DMS153 (cell line): ENCODE measurements around the gene TACC2.
"Not testable (repeated sequence)": the region's sequence is repeated elsewhere in the genome, so short reads cannot be mapped to it uniquely, and the experiment has no call there.

Source experiments
- DNase-seq: peaks from one replicate; lab custom pipeline; 2025; lab: John Stamatoyannopoulos, UW

The TACC2 gene

GRCh38 chr10:122194251-122194650 is 205.3 kb downstream of the TACC2 start:
- DNase-seq: no peak

- DNase-seq: no peak
Measured at GRCh38 chr10:122196218-122196617, 207.3 kb downstream of the TACC2 start.

GRCh38 chr10:122197611-122198222 is 208.8 kb downstream of the TACC2 start:
- no peak for DNase-seq

DNA sequence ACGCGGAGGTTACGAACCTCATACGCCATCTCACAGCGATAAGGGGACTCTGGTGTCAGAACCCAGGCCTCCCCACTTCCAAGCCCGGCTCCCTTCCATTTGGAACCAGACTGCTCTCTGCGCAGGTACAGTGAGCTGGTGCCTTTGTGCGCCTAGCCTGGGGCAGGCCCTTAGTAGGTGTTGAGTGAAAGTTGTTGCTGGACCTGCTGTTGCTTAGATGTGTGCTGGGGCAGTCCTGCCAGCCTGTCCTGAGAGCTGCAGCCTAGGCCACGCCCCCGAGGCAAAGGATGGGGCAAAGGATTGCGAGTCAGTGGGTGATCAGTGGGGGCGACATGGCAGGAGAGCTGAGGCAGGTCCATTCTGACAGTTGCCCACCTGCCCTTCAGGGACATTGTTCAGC is 209.7 kb downstream of the TACC2 start:
- no peak for DNase-seq

- no peak for DNase-seq
Measured at GRCh38 chr10:122199070-122199469, 210.1 kb downstream of the TACC2 start.

DNA sequence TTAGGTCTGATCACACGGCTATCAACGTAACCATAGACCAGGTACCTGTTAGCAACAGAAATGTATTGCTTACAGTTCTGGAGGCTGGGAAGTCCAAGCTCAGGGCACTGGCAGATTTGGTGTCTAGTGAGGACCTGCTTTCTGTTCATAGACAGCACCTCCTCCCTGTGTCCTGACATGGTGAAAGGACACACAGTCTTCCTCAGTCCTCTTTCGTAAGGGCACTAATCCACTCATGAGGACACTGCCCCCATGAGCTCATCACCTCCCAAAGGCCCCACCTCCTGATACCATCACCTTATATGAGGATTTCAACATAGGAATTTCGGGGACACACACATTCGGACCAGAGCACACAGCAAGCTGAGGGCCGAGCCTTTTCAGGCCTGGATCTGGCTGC is 210.7 kb downstream of the TACC2 start:
- DNase-seq: no peak

DNA sequence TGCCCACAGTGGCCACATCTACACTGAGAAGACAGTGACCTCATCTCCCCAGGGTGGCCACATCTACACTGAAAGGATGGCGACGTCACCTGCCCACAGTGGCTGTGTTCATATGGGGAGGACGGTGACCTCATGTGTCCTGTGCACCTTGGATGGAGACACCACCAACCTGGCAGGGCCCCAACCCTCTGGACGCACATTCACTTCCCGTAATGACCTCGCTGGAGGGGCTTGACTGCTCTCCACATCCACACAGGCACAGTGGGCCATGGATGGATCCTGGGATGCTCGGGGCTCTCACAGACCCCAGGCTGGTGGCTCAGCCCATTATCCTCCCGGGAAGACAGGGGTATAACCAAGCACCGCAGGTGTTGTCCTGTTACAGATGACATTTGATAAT is 212.4 kb downstream of the TACC2 start:
- no peak for DNase-seq

- not testable (repeated sequence) for DNase-seq
Measured at GRCh38 chr10:122203180-122203579, 214.2 kb downstream of the TACC2 start.

DNA sequence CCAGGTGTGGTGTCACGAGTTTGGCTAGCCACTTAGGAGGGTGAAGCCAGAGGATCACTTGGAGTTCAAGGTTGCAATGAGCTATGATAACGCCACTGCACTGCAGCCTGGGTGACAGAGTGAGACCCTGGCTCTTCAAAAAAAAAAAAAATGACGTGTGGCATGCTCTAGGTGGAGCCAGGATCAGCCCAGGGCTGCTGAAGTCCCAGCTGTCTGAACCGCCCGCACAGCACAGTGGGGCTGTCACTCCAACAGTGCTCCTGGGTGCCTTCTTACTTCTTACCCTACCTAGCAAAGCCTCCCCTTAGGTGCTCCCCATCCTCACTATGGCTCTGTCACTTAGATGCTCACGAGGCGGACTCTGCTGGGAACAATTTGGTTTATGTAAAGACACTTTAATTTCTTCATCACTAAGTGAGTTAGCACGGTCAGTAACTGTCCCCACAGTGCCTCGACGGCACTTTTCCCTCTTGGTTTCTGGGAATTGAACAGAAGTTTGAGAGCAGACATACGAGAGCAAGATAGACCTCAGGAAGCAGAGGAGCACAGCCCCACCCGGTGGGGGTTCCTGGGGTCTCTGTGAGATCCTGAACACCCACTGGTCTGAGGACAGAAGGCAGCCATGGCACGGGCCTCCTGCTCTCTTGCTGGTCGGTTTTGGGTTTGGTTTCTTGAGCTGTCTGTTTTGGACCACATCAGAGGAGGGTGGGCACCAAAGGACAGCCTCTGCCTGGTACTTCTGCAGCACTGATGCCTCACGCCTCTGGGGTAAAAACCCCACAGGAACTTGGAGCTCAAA is 215.9 kb downstream of the TACC2 start:
- no peak for DNase-seq

DNA sequence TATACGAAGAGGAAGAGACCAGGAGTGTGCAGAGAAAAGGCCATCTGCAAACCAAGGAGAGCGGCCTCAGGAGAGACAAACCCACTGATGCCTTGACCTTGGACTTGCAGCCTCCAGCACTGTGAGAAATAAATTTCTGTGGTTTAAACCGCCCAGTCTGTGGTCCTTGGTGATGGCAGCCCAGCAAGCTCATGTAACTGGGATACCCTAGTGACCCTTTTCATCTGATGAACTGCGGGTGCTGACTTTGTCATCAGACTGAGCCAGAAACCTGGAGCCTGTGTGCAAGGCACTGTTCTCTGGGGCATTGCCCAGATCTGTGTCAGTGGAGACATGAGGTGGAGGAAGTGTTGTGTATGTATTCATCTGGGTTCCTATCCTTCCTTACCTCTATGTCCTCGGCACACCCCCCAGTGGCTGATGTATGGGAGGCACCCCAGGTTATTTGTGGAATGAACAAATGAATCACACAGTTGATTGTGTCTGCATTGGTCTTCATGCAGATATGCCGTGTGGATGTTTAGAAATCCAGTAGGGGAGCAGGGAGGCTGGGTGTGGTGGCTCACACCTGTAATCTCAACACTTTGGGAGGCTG is 217.6 kb downstream of the TACC2 start:
- no peak for DNase-seq

- no peak for DNase-seq
Measured at GRCh38 chr10:122207163-122207562, 218.2 kb downstream of the TACC2 start.

DNA sequence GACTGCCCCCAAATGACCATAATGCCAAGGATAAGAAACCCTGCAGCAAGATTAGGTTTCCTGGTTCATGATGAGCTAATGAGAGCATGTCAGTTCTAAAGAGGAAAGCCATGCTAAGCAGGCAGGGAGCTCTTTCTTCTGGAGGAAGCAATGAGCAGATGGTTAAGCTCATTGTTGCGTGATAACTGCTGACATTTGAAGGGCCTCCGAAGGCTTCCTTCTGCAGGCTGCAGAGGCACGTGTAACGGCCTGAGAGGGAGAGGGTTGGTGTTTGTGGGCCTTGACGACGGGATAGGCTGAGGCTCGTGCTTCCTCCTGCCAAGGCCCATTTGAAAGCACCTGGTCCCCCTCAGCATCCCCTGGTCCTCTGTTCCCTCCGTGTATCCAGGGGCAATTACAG is 218.6 kb downstream of the TACC2 start:
- DNase-seq: peak; percentile 50

GRCh38 chr10:122208571-122209430 is 219.8 kb downstream of the TACC2 start:
- DNase-seq: no peak

GRCh38 chr10:122210481-122211265 is 221.7 kb downstream of the TACC2 start:
- DNase-seq: no peak

- DNase-seq: no peak
Measured at GRCh38 chr10:122213364-122213763, 224.4 kb downstream of the TACC2 start.

DNA sequence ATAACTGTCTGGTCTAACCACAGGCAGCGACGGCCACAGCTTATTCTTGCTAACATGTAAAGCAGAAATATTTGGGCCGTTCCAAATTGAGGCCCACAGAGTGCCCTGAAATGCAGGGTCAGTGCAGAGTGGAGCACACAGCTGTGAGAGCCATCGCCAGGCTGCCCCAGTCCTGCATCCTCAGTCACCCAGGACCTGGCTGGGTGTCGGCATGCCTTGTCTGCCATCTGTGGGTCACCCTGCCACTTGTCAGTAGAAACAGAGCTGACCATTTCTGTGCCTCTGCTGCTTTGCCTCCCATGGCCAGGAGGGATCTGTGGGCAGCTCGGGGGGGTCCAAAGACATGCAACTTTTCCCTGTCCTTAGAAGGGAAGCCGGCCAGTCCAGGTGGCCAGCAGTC is 224.8 kb downstream of the TACC2 start:
- DNase-seq: no peak

DNA sequence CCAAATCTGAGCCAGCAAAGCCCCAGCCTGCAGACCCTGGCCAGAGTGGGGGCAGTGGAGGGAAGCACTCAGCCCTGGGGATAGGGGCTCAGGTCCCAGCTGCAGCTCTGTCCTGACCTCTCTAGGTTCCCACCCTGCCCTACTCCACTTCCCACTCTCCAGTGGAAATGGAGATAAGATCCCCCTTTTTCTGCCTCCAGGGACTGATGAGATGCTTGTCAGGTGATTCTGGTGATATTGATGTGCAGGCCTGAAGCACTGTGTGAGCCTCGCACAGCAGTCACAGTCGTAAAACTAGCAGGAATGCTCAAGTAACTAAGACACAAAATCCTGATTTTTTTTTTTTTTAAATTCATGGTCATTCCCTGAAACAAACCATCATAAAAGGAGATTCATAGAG is 227.1 kb downstream of the TACC2 start:
- no peak for DNase-seq

GRCh38 chr10:122219340-122219739 is 230.4 kb downstream of the TACC2 start:
- DNase-seq: no peak

DNA sequence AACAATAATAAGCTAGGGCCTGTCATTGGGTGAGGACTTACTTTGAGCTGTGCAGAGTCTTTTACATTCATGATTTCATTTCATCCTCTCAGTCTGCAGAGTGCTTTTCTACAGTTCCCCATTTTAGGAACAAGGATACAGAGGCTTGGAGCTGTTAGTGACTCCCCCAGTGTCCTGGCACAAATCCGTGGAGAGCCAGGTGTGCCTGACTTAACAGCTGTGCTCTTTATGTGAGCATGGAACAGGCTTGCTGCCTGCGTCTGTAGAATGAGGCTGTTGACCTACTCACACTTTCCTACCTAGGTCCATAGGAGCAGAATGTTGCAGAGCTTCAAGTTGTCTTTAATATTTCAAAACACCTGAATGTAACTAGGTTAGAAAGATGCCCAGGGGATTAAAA is 231.8 kb downstream of the TACC2 start:
- DNase-seq: no peak

- no peak for DNase-seq
Measured at GRCh38 chr10:122221958-122222357, 233.0 kb downstream of the TACC2 start.

GRCh38 chr10:122222638-122223037 is 233.7 kb downstream of the TACC2 start:
- no peak for DNase-seq

DNA sequence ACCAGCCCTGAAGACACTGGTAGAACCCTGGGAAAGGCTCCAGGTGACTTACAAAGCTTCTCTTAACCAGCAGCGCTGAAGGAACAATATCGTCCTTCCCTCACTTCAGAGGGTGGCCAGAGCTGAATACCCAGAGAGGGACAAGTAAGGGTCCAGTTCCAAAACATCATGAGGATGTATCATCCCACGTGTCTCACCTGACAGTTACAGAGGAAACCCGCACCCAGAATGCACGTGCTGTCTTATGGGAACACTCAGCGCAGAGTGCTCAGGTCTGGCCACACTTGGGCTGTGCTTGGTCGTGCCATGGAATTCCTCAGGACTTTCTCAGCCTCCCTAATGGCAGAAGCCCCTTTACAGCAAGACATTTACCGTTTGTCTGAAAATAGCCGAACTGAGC is 235.2 kb downstream of the TACC2 start:
- no peak for DNase-seq
